ENCODE results near the gene CDH7. TPM values are rescaled to one million over a fixed set of nuclear protein-coding genes. Genes with fewer than 3 reads are reported as not detected.

Gene CDH7
- total RNA-seq, 1 donor from 2014 or later = not detected

DNA sequence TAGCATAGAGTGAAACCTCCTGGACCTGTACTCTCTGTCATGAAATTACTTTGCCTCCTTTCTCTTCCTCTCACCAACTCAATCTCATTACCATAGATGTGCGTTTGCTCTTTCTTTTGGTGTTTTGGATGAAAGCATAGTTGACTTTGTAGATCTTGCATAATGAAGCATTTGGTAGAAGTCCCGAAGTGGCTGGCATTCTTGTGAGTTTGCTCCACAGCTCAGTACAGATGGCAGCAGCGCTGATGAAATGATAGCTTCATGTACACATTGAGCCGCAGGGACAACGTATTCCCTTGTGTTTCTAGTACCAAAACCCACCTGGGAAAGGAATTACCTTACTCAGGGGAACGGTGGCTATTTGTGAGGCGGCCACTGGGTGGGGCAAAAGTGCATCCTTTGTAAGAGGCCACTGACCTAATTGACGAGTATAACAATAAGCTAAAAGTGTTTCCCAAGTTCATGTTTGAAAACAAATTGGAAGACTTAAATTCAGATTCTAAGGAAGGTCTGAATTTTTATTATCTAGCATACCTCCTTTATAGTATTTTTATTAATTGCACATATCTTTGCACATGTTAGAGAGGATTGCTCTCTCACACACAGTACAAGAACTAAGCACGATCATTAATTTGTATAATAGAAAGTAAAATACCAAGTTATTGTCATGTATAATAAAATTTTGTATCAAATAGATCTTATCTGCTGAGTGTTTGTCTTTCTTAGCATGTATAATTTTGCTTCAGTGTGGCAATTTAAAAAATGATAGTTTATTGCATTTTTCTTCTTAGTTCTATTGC, 25.4 kb upstream of the CDH7 start:
- CTCF ChIA-PET = no interaction called here
- Mint-ChIP-seq H3K27ac (no peak overlapping the region), H3K4me3 (no peak overlapping the region), H3K36me3 (ENCODE audit: low read depth) (no peaks in the 10 kb centered on the region), H3K27me3 (no peaks in the 10 kb centered on the region), H3K4me1 (no peaks in the 10 kb centered on the region), H3K9me3 (peaks cover 3% of the 10 kb centered on the region)
- POLR2A ChIA-PET = no interaction called here
- intact Hi-C loops (cut with micrococcal nuclease) = no loop called here
- ATAC-seq (ENCODE audit: low read depth) = no peak
- DNase-seq = no peak
- TF ChIP-seq, protein P1, sequence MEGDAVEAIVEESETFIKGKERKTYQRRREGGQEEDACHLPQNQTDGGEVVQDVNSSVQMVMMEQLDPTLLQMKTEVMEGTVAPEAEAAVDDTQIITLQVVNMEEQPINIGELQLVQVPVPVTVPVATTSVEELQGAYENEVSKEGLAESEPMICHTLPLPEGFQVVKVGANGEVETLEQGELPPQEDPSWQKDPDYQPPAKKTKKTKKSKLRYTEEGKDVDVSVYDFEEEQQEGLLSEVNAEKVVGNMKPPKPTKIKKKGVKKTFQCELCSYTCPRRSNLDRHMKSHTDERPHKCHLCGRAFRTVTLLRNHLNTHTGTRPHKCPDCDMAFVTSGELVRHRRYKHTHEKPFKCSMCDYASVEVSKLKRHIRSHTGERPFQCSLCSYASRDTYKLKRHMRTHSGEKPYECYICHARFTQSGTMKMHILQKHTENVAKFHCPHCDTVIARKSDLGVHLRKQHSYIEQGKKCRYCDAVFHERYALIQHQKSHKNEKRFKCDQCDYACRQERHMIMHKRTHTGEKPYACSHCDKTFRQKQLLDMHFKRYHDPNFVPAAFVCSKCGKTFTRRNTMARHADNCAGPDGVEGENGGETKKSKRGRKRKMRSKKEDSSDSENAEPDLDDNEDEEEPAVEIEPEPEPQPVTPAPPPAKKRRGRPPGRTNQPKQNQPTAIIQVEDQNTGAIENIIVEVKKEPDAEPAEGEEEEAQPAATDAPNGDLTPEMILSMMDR (IDR thresholded peaks at IDR 0.05) = no peak

DNA sequence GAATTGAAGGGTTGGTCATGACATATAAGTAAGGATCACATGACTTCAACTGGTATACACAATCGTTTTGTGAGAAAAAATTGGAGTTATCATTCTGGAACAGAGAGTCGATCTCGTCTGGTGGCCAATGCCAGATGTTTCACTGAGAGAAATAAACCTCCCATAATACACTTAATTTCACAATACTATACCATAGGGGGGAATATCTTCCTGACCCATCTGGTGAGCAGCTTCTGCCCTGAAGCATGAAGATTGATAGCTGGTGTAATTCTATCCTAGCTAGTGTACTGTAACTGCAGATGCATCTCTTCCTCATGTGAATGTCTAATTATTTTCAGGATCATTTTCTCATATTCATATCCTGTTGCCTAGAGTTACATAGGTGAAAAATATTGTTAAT, 15.7 kb upstream of the CDH7 start:
- ChIA-PET CTCF (no interaction called here), POLR2A (no interaction called here)
- H3K36me3 Mint-ChIP-seq (ENCODE audit: low read depth) = no peaks in the 10 kb centered on the region
- H3K4me3 Mint-ChIP-seq = no peak overlapping the region
- no peaks in the 10 kb centered on the region for H3K4me1 Mint-ChIP-seq
- peaks cover 2% of the 10 kb centered on the region for H3K9me3 Mint-ChIP-seq
- no peaks in the 10 kb centered on the region for H3K27me3 Mint-ChIP-seq
- no peak for ATAC-seq (ENCODE audit: low read depth)
- H3K27ac Mint-ChIP-seq = no peak overlapping the region
- intact Hi-C loops (cut with micrococcal nuclease) = no loop called here
- DNase-seq = no peak
- TF ChIP-seq, protein P1 (IDR thresholded peaks at IDR 0.05) = no peak

DNA sequence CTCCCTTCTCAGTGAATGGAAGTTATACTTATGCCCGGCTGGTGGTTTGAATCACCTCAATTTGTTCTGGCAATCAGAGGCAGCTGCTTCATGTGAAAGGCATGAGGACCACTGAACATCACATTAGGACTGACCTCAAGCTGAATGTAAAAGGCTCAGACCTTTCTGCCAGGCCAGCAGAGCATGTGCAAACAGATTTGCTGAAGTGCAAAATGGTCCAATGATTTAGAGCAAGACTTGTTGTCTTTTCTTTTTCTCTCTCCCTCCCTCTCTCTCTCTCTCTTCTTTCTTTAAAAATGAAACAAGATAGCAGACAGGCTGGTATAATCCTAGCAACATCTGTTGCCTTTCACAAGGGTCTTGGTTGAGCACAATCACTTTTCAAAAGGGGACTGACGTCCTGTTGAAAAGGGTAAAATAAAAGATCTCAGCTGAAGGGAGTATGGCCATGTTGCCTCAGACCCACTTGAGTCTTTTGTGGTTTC, 13.3 kb upstream of the CDH7 start:
- TF ChIP-seq, protein P1 (IDR thresholded peaks at IDR 0.05) = no peak
- no peaks in the 10 kb centered on the region for H3K4me1 Mint-ChIP-seq
- ATAC-seq (ENCODE audit: low read depth) = no peak
- H3K27me3 Mint-ChIP-seq = no peaks in the 10 kb centered on the region
- H3K27ac Mint-ChIP-seq = no peak overlapping the region
- intact Hi-C loops (cut with micrococcal nuclease) = no loop called here
- no peak overlapping the region for H3K4me3 Mint-ChIP-seq
- peaks cover 2% of the 10 kb centered on the region for H3K9me3 Mint-ChIP-seq
- POLR2A ChIA-PET = no interaction called here
- CTCF ChIA-PET = no interaction called here
- no peak for DNase-seq
- no peaks in the 10 kb centered on the region for H3K36me3 Mint-ChIP-seq (ENCODE audit: low read depth)

DNA sequence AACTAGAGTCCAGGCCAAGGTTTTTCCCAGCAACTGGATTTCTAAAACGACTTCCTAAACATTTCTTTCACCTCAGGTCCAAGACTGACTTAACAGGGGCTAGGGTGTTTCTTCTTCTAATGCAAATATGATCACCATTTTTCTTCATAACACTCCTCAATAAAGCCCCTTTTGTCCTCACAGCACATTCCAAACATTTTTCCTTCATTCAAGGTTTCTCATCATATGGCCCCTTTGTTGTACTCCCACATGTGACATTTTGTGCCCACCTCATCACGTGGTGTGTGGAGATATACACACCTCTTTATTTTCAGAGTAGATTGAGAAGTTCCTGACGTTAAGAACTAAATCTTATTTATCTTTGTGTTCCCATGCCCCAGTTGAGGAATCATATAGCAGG, 3.9 kb upstream of the CDH7 start:
- H3K9me3 Mint-ChIP-seq = no peaks in the 10 kb centered on the region

DNA sequence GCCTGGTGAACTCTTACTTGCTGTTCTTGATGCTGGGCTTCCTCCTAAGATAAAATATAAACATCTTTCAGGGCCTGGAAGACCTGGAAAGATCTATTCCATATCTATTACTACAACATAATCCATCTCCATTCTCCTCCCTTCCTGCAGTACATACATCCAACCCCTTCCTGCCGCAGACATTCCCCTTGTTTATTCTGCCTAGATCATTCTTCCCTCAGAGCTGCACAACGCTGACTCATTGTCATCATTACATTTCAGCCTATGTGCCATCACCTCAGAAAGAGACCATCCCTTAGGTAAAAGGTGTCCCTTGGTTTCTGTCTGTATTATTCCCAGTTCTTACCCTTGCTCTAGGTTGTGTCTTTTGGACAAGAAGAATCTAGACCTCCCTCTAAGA, 2.5 kb upstream of the CDH7 start:
- POLR2A ChIA-PET = no interaction called here
- TF ChIP-seq, protein P1 (IDR thresholded peaks at IDR 0.05) = no peak
- CTCF ChIA-PET = no interaction called here
- Mint-ChIP-seq H3K27ac (no peak overlapping the region), H3K27me3 (peaks cover 7% of the 10 kb centered on the region), H3K36me3 (ENCODE audit: low read depth) (no peaks in the 10 kb centered on the region), H3K9me3 (no peaks in the 10 kb centered on the region), H3K4me3 (no peak overlapping the region), H3K4me1 (no peaks in the 10 kb centered on the region)
- ATAC-seq (ENCODE audit: low read depth) (no peak), DNase-seq (no peak)
- intact Hi-C loops (cut with micrococcal nuclease) = no loop called here

More for the DNA sequence above, 3.9 kb upstream of the CDH7 start:
- intact Hi-C loops (cut with micrococcal nuclease) = no loop called here
- DNase-seq (no peak), ATAC-seq (ENCODE audit: low read depth) (no peak)
- H3K27ac Mint-ChIP-seq = no peak overlapping the region
- H3K4me3 Mint-ChIP-seq = no peak overlapping the region
- H3K36me3 Mint-ChIP-seq (ENCODE audit: low read depth) = no peaks in the 10 kb centered on the region
- peaks cover 7% of the 10 kb centered on the region for H3K27me3 Mint-ChIP-seq
- H3K4me1 Mint-ChIP-seq = no peaks in the 10 kb centered on the region
- POLR2A ChIA-PET = no interaction called here
- CTCF ChIA-PET = no interaction called here
- TF ChIP-seq, protein P1 (IDR thresholded peaks at IDR 0.05) = no peak

All from activated B cell treated with CpG ODN at 0.5 μM for 24 hours (primary cell).